ENCODE measurements around the gene RND3.

The RND3 gene

GRCh38 chr2:150494234-150494945 lies 6.9 kb upstream of the RND3 start:
- DNase-seq (ENCODE audit: low read depth in 4 of 4, low spot score in 1 of 4) = no peak

- no peak for DNase-seq (ENCODE audit: low read depth in 4 of 4, low spot score in 1 of 4)
Measured at GRCh38 chr2:150491943-150492342, 4.5 kb upstream of the RND3 start.

GRCh38 chr2:150491430-150491829 lies 4.0 kb upstream of the RND3 start:
- DNase-seq (ENCODE audit: low read depth in 4 of 4, low spot score in 1 of 4) = no peak

GRCh38 chr2:150490466-150490865 lies 3.0 kb upstream of the RND3 start:
- DNase-seq (ENCODE audit: low read depth in 4 of 4, low spot score in 1 of 4) = no peak

GRCh38 chr2:150486539-150487484 lies 655 bp downstream of the RND3 start:
- no peak for DNase-seq (ENCODE audit: low read depth in 4 of 4, low spot score in 1 of 4)

GRCh38 chr2:150485871-150486538 lies 1.5 kb downstream of the RND3 start:
- no peak for DNase-seq (ENCODE audit: low read depth in 4 of 4, low spot score in 1 of 4)

- no peak for DNase-seq (ENCODE audit: low read depth in 4 of 4, low spot score in 1 of 4)
Measured at GRCh38 chr2:150485114-150485870, 2.2 kb downstream of the RND3 start.

GRCh38 chr2:150484461-150485021 lies 2.9 kb downstream of the RND3 start:
- DNase-seq (ENCODE audit: low read depth in 4 of 4, low spot score in 1 of 4) = no peak

GRCh38 chr2:150484006-150484405 lies 3.5 kb downstream of the RND3 start:
- no peak for DNase-seq (ENCODE audit: low read depth in 4 of 4, low spot score in 1 of 4)

- DNase-seq (ENCODE audit: low read depth in 4 of 4, low spot score in 1 of 4) = no peak
Measured at GRCh38 chr2:150483532-150483931, 3.9 kb downstream of the RND3 start.

- no peak for DNase-seq (ENCODE audit: low read depth in 4 of 4, low spot score in 1 of 4)
Measured at GRCh38 chr2:150482667-150483400, 4.6 kb downstream of the RND3 start.

- no peak for DNase-seq (ENCODE audit: low read depth in 4 of 4, low spot score in 1 of 4)
Measured at GRCh38 chr2:150482111-150482510, 5.4 kb downstream of the RND3 start.

- no peak for DNase-seq (ENCODE audit: low read depth in 4 of 4, low spot score in 1 of 4)
Measured at GRCh38 chr2:150480971-150481830, 6.3 kb downstream of the RND3 start.

GRCh38 chr2:150480241-150480640 lies 7.2 kb downstream of the RND3 start:
- no peak for DNase-seq (ENCODE audit: low read depth in 4 of 4, low spot score in 1 of 4)

GRCh38 chr2:150479075-150479915 lies 8.2 kb downstream of the RND3 start:
- DNase-seq (ENCODE audit: low read depth in 4 of 4, low spot score in 1 of 4) = no peak

GRCh38 chr2:150478200-150478974 lies 9.1 kb downstream of the RND3 start:
- no peak for DNase-seq (ENCODE audit: low read depth in 4 of 4, low spot score in 1 of 4)

GRCh38 chr2:150477347-150477746 lies 10.1 kb downstream of the RND3 start:
- no peak for DNase-seq (ENCODE audit: low read depth in 4 of 4, low spot score in 1 of 4)

Measured in stimulated activated CD4-positive, alpha-beta T cell treated with anti-CD3 and anti-CD28 coated beads, Interleukin-1b, Interleukin-23, amount 100 ng/mL, for 24 hours (primary cell).